Activated CD8-positive, alpha-beta memory T cell treated with anti-CD3 and anti-CD28 coated beads, Interleukin-2, amount 50 U/mL, for 1 hour (primary cell): ENCODE data around the gene AGMO.
"Not testable (repeated sequence)": the region's sequence is repeated elsewhere in the genome, so short reads cannot be mapped to it uniquely, and the experiment has no call there.

Source experiments
- DNase-seq: peaks from one replicate; pipeline ENCODE4 v3.0.0-alpha.2; 2020; ENCODE audit errors: extremely low read depth

The AGMO gene

DNA sequence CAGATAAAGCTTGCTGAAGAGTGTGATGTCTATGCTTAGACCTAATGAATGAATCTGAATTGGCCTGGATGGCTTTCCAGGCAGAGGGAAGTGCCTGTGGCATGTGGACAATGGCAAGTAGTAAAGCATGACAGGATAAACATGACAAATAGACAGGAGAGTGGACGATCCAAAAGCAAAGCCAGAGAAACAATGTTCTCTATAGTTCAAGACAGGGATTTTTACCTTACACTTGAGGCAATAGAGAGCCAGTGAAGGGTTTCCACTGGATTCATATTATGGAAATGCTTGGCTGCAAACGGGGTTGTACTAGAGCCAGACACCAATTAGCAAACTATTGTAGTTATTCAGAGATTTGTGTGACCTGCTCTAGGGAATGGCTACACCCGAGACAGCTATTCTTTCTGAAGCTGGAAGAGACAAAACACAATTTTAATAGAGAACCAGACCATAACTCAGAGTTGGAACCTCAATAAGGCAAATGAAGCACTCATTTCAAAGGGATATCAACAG is 2.3 kb downstream of the AGMO start:
- DNase-seq = no peak

DNA sequence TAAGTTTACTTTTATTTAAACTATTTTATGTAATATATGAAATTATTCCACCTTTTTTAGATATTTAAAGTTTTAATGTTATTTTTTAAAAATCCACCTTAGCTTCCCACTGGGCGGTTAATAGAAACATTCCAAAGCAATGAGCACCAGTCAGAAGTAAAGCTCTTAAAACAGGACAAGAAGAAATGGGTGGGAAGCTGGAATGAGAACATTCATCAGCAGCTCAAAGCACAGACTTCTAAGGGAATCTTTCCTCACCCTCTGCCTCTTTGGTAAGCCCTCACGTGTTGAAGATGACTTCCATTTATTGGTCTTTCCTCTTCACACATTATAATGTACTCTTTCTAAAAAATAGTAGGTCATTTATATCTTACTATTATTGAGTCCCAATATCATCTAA is 3.1 kb downstream of the AGMO start:
- DNase-seq = no peak

DNA sequence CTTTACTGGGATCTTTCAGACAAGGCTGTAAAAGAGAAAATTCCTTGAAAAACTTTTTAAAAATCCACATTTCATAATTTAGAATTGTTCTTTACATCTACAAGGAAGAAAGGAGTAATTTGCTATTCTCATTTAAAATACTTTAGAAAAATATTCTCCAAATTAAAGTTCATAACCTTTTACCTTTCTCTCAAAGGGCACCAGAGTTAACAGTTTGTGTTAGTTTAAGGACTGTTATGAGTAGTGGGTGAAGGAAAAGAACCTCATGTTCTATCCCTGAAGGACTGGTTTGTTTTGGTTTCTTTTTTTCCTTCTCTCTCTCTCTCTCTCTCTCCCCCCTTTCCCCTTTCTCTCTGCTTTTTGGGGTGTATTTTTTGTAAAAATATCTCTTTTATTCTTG is 4.1 kb downstream of the AGMO start:
- no peak for DNase-seq

DNA sequence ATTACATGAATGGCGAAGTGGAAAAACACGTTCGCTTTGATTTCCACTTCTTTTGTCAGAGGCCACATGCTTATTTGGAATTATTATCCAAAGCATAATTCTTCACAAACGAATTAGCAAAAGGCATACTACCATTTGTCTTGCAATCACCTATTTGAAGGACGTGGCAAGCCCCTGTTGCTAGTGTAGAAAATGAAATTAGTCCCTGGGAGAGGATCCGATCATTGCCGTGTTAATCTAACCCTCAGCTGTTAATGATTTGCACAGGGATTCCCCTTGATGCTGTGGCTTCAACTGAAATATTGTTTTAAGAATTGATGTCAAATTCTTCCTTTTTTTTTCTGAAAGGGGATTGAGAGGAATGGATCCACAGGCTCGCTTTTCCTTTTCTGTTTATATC is 4.6 kb downstream of the AGMO start:
- no peak for DNase-seq

DNA sequence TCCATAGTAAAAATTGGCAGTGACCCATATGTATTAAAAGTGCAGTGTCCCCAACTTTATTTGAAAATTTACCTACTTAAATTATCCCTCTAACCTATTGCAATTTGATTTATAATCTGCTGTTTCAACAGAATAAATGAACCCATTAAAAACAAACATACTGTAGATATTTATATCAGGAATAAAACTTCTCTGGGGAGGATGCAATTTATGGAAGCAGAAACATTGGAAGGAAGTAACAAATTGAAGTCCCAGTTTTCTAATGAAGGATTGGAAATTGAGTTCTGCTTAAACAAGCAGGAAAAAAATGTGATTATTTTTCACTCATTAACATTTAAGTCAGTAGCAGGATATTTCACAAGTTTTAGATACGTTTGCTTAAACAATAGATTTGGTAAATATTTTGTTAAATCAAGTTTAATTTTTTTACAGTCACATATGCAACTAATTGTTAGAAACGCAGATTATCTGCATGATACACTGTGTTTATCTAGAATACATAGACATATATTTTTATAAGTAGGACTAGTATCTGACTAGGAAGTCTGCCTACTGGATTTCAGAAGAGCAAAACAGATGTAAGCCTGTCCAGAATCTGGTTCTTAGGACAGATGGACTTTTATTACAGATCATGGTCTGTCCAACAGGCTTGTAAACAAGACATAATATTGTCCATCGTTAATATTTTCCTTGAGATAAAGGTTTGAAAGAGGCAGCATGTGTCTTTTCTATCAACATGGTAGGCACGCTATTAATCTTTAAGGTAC is 5.3 kb downstream of the AGMO start:
- no peak for DNase-seq

DNA sequence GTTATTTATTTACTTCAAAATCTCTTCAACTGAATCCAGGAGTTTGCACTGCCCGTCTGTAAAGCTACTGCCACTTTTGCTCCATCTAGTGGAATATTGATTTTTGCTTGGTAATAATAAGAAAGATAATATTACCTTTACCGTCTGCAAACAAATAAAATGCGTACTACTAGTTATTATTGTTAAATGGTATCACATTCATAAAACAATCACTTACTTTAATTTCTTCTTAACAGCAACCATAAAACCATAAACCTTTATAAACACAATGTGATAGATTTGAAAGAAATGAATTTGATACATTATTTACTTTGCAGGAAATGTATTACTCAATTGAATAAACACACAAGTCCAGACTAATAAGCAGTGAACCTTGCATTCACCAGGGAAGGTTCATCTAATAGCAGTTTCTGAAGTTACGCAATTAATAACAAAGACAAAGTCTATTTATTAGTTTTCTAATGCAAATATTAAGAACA is 6.4 kb downstream of the AGMO start:
- DNase-seq = no peak

DNA sequence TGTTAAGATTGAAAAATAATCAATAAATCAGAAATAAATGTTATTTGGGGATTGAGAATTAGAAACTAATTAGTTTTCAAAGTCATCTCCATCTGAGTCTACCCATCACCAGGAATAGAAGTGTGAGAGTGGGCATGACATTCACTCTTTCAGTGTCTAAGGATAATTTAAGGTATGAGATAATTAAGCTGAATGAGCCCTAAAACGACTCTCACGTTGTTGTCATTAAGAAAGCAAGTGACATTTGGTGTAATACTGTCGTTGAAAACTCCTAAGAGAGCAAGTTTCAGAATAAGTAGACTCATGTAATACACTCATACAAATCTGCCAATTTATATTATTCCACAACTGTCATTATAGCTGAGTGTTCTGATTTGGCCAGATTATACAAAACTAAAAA is 7.1 kb downstream of the AGMO start:
- DNase-seq = no peak

DNA sequence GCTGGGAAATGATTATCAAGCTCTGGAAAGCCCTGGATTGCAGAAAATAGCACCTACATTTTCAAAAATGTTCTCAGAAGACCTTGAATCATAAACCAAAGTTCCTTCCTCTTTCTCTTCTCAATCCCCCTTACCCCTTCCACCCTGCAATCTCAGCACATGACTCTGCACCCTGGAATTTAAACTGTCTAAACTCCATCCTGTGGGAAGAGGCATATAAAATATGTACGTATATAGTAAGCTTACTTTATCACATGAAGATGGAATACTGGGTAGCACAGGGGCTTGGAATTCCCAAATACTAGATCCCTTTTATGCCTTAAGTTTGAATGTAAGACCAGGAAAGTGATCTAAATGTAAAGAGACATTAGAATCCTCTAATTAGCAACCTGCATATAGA is 7.7 kb downstream of the AGMO start:
- DNase-seq = no peak

DNA sequence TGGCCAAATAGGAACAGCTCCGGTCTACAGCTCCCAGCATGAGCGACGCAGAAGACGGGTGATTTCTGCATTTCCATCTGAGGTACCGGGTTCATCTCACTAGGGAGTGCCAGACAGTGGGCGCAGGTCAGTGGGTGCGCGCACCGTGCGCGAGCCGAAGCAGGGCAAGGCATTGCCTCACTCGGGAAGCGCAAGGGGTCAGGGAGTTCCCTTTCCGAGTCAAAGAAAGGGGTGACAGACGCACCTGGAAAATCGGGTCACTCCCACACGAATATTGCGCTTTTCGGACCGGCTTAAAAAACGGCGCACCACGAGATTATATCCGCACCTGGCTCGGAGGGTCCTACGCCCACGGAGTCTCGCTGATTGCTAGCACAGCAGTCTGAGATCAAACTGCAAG is 14.5 kb downstream of the AGMO start:
- DNase-seq = not testable (repeated sequence)

DNA sequence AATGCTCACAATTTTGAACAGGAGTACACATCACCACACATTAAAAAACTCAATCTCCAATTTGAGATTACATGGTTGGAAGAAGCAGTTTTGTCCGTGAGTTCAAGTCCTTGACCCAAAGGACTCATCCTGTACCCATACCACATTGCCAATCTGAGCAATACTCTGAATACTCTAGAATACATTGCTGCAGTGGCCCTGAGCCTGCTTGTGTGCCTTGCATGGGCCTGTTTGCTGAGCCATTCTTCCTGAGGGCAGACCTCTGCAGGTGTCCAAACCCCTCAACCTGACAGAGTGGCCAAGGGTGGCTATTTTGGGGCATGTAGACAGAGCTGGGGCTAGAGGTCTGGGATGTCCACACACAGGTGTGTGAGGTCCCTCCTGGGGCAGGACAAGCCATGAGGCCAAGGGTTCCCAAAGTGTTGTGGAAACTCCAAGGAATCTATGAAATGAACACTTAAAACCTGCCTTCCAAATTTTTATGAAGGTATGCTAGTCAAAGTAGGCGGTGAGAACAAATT is 15.5 kb downstream of the AGMO start:
- no peak for DNase-seq

DNA sequence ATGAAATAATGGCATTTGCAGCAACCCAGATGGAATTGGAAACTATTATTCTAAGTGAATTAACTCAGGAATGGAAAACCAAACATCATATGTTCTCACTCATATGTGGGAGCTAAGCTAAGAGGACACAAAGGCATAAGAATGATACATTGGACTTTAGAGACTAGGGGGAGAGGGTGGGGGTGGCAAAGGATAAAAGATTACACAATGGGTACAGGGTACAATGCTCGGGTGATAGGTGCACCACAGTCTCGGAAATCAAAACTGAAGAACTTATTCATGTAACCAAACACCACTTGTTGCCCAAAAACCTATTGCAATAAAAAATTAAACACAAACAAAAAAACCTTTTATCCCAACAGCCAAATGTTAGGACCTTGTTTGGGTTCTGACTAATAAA is 17.8 kb downstream of the AGMO start:
- DNase-seq = no peak

DNA sequence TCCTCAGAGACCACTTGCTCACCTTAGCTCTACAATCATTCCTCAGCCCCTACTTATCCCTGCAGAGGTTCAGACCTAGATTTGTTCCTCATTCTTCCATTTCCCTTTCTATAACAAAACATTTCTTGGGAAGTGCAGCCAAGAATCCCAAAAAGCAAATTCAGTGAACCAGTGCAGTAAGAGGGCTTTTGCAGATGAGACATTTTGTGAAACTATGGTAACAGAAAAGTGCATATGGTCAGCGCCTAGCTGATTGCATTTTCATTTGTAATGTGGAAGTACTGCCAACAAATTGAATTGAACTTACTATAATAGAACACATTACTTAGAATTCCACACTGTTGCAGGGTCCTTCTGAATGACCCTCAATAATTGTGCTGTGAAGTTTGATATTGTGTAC is 18.6 kb downstream of the AGMO start:
- DNase-seq = no peak

DNA sequence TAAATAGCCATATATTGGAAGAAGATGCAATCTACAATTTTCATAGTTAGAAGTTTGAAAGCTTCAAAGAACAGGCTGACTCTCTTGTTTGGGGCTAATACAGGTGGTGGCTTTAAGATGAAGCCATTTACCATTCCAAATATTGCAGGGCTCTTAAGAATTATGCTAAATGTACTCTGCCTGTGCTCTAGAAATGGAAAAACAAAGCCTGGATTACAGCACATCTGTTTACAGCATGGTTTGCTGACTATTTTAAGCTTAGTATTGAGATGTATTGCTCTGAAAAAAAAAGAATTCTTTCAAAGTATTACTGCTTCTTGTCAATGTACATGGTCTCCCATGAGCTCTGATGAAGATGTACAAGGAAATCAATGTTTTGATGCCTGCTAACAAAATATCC is 34.2 kb downstream of the AGMO start:
- no peak for DNase-seq

DNA sequence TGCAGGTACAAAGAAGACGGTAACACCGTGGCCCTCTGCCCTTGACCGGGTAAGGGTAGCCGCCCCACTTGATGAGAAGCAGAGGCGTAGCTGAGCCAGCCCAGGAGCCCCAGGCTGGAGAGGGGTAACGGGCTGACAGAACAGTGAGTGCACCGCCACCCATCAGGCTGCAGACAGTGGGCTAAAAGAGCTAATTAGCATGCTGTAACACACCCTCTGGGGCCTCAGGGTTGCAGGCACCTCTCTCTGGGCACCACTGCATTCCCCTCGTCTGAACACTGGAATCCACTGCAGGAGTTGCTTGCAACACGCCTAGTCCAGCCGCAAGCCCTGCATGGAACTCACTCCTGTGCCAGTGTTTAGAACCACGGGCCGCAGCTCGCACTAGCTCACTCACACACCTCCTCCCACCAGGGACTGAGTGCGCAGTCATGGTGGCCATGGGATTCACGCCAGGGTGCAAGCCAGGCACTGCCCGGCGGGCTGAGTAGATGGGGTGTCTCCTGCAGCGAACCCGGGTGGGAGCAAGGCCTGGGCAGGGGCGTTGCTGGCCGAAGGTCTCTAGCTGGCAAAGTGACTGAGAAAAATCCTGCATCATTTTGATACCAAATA is 36.1 kb downstream of the AGMO start:
- no peak for DNase-seq

DNA sequence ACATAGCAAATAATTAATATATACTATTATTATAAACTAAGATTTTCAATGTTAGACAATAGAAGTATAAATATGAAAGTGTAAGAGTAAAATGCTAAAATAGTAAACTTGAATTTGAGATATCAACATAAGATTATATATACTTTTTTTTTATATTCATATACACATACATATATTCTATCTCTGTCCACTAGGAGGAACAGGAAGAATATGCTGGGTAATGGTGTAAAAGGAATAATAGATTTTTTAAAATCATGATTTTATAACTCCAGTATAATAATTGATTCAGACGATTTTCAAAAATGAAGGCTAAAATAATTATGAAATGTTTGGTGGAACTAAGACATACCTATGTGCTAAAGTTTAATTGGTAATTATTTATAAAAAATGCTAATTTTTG is 37.7 kb downstream of the AGMO start:
- DNase-seq = no peak

DNA sequence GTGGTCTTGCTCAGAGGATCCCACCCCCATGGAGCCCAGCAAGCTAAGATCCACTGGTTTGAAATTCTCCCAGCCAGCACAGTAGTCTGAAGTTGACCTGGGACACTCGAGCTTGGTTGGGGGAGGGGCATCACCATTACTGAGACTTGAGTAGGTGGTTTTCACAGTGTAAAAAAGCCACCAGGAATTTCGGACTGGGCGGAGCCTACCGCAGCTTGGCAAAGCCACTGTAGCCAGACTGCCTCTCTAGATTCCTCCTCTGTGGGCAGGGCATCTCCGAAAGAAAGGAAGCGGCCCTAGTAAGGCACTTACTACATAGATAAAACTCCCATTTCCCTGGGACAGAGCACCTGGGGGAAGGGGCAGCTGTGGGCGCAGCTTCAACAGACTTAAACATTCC is 44.0 kb downstream of the AGMO start:
- DNase-seq = not testable (repeated sequence)

DNA sequence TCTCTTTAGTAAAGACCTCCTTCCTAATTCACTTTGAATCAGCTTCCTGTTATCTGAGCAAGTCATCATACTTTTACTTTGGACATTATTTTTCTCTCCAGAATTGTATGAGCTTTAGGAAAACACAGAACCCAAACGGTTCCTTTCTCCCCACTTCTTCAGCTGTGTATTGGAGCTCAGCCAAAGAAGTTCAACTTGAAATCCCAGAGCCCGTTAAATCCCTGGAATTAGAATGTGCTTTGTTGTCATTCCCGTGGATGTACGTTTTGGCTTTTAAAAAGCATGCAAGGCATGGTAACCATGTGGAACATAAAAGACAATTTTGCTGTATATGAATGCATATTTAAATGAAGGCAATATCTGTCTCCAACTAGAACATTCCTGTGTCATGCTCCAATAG is 46.6 kb downstream of the AGMO start:
- no peak for DNase-seq

DNA sequence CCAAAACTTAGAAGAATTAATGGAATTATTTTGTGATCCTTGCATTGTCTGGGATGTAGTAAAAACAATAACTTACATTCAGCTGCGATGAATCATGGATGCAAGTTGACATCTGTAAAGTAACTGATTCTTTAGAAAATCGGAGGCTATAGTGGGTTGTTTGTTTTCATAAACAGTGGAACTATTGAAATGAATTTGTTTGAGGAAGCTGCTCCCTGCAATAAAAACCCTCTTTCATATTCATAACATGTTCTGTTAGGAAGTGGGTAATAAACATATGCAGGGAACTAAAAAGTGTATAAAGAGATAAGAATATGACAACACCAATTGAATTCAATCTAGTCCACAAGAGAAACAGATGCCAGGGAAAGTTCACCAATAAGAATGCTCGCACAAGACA is 53.6 kb downstream of the AGMO start:
- no peak for DNase-seq

DNA sequence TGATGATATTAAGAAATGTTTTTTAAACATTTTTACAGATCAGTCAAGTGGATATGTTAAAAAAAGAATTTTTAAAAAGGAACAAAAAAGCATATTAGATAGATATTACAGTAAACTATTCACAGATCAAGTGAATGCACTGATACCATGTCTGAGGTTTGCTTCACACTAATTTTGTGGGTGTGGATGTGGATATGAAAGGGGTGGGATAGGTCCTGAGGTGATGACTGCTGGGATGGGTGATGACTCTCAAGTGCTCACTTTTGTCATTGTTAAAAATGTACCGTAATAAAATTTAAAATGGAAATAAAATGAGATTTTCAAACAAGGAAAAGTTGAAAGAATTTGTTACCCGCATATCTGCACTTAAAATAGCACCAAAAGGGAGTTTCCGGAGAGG is 54.1 kb downstream of the AGMO start:
- no peak for DNase-seq

DNA sequence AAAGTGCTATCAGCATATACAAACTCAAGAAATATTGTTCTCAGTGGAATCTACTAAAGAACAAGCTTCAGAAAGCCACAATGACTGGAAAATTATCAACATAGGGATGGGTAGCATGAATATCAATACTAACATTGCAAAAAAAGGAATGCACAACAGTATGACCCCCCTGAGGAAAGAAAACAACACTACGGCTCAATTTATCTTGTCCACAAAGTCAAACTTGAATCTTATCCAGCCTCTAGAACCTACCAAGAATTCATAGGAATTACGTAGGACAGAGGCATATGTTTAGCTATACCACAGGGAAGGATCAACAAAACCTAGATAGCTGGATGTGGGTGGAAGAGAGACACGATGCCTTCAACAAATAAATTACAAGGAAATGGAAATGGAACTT is 54.6 kb downstream of the AGMO start:
- no peak for DNase-seq

DNA sequence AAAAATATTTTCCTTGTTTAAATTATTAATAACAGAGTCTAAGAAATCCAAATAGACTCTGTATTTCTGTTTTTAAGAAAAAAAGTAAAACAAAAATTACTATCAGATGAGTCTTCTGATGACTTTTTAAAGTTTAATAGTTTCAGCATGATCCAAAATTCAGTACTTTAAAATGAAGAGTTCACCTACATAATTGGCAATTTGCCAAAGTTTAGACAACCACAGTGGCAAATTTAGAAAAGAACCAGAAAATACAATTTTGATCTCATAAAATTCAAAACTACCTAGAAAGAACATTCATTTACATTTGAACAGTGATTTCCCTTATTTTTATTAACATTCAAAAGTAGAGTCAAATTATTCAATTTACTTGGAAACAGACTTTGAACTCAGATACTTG is 56.1 kb downstream of the AGMO start:
- no peak for DNase-seq

DNA sequence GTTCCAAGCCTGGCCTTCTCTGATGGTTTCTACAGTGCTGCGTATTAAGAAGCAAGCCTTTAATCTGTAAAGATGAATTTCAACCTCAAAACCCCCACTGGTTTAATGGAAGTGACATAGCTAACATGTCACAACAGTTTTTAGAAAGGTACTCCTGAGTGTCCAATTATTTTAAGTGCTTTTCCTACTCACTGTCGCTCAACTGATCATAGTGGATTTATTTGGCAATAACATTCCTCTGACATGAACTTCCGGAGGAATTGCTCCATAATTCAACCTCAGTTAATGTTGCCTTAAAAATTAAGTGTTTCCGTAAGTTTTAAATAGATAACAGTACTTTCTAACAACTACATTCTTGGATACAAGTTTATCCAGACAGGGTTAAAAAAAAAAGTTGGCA is 57.5 kb downstream of the AGMO start:
- no peak for DNase-seq

DNA sequence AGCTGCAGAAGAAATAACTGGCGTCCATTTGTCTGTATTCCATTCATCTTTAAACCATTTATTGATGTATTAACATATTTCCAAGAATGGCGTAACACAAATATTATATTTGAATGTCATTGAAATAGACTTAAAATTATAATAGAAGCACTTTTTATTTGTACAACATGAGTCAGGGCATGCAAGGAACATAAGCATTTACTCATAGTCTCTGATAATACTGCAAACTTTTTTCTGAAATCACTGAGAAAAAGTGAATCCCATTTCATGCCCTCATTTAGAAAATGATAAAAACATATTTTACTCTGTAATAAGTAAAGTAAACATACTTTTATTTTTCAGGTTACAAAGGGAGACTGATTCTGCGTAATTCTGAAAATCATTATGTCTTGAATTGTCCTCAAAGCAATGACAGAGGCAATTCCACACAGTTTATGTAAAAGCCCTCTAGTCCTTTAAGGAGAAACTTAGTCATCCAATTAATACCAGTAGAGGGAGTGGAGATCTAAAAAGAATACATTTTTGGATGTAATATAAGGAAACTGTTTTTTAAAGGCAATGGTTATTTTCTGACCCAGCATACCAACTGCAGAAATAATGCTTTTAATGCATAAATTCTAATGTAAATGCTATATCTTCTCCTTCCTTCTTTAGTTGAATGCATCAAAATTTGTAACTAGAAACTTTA is 58.1 kb downstream of the AGMO start:
- DNase-seq = no peak
